Stimulated activated naive CD8-positive, alpha-beta T cell treated with anti-CD3 and anti-CD28 coated beads, Interleukin-15, Interleukin-2, amounts not matched to agents 100 U/mL and 50 U/mL, for 24 hours (primary cell): ENCODE results near the gene CDC42EP3.

Experiments used
- ATAC-seq: fragments of 150-1000 bp; cut with Tn5 transposase; one replicate; pipeline ENCODE4 v1.10.0; 2021
- DNase-seq: peaks from one replicate; pipeline ENCODE4 v3.0.0; 2021

CDC42EP3 gene

GRCh38 chr2:37636381-37637066, 34.9 kb downstream of the CDC42EP3 start:
- DNase-seq (no peak), ATAC-seq (no peak)

DNA sequence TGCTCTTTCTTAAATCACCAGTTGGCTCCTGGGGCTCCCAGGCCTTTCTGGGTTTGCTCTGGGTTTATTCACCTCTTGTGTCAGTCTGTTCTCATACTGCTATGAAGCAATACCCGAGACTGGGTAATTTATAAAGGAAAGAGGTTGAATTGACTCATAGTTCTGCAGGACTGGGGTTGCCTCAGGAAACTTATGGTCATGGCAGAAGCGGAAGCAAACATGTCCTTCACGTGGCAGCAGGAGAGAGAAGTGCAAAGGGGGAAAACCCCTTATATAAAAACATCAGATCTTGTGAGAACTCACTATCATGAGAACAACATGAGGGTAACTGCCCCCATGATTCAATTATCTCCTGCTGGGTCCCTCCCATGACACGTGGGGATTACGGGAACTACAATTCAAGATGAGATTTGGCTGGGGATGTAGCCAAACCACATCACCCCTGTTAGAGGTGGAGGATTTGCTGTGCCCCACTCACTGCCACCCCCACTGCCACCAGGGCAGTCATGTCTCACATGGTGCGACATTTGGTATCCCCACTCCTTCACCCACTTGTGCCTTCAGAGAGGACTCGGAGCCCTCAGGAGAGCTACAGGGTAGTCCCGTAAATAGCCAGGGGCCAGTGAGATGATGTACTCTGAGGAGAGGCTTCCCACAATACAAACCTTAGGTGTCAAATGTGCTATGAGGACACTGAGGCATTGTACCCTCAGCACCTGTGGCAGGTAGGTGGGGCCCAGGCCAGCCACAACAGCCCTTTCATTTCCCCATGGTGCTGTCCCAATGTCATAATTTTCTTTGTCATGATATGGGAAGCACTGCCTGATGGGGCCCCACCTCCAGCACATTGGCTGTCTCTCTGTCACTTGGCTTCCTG, 35.7 kb downstream of the CDC42EP3 start:
- ATAC-seq (peak; percentile 85), DNase-seq (peak; percentile 72)

GRCh38 chr2:37634914-37635503, 36.4 kb downstream of the CDC42EP3 start:
- DNase-seq (peak; percentile 37), ATAC-seq (peak; percentile 53)

DNA sequence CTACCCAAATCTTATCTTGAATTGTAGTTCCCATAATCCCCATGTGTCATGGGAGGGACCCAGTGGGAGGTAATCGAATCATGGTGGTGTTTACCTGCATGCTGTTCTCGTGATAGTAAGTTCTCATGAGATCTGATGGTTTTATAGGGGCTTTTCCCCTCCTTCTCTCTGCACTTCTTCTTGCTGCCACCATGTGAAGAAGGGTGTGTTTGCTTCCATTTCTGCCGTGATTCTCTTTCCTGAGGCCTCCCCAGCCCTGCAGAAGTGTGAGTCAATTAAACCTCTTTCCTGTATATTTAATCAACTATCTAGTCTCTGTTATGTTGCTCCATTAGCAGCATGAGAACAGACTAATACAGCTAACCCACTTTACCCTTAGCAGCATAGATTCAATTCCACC, 37.6 kb downstream of the CDC42EP3 start:
- DNase-seq = no peak

DNA sequence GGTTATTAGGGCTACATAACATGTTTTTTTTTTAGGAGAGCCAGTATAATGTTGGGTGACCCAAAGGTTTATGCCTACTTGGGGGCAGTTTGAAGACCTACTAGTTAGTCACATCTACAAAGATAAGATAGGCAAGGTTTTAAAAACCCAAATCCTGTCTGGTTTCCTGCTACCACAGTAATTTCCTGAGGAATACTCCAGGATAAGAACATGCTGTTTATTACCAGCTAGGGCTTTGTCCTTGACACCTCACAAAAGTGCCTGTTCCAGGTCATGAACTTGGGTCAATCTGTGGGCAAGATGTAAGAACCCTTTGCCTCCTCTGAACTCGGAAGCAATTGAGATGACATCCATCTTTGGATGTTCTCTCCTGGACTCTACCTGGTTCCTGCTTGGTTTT, 38.2 kb downstream of the CDC42EP3 start:
- ATAC-seq (no peak), DNase-seq (no peak)

More for the DNA sequence above, 37.6 kb downstream of the CDC42EP3 start:
- ATAC-seq = no peak

- DNase-seq (no peak), ATAC-seq (no peak)
These were observed 39.1 kb downstream of the CDC42EP3 start for GRCh38 chr2:37632310-37632709.

GRCh38 chr2:37631698-37632097, 39.7 kb downstream of the CDC42EP3 start:
- no peak for ATAC-seq
- DNase-seq = no peak

DNA sequence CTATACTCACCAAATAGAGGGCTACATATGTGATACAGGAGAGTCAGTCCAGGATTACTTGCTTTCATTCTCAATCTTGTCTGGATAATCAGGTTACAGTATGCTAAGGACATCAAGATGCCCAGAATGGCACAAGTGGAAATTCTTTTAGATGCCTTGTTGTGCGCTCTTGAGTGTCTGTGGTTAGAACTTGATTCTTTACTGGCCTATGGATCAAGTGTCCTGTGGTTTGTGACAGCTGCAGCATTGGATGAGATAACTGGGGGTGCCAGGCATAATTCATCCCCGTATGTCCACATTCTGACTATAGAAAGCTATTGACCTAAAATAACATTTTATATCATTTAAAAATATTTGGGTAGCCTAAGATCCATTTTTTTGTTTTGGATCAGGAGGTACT, 40.1 kb downstream of the CDC42EP3 start:
- no peak for ATAC-seq
- DNase-seq = no peak

DNA sequence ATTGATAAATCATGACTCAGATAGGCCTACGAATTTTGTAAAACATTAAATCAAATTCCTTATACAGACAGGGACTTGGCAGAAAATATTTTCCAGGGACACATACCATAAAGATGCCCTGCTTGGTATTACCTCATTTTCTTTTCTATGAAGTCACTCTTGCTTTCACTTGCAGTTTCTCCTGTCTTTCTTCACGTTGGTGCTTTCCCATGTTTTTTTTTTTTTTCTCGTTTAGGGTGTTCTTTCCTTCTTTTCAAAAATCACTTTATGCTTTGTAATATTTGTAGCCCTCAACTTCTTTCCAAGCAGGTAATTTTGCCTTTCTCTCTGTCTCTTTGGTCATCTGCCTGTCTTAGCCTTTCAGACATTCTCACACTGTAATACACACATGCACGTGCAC, 40.7 kb downstream of the CDC42EP3 start:
- ATAC-seq = no peak
- no peak for DNase-seq

GRCh38 chr2:37630301-37630700, 41.1 kb downstream of the CDC42EP3 start:
- ATAC-seq (no peak), DNase-seq (no peak)

GRCh38 chr2:37629529-37629928, 41.9 kb downstream of the CDC42EP3 start:
- DNase-seq = no peak
- ATAC-seq = no peak

DNA sequence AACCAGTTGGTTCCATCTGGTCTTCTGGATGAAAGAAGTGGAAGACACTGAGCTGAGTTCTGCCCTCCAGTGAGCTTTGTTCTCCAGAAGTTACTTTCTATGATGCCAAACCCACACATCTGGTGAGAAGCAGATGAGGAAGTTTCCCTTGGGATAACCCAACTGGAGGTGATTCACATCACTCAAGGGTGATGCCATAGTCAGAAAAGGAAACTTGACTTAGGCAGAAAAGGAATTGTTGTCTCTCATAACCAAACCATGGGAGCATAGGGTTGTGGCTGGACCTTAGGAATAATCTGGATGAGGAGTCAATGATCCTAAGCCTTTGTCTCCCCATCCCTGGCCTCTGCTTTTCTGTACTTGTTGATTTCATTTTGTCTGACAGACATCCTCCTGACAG, 43.7 kb downstream of the CDC42EP3 start:
- DNase-seq (no peak), ATAC-seq (no peak)

DNA sequence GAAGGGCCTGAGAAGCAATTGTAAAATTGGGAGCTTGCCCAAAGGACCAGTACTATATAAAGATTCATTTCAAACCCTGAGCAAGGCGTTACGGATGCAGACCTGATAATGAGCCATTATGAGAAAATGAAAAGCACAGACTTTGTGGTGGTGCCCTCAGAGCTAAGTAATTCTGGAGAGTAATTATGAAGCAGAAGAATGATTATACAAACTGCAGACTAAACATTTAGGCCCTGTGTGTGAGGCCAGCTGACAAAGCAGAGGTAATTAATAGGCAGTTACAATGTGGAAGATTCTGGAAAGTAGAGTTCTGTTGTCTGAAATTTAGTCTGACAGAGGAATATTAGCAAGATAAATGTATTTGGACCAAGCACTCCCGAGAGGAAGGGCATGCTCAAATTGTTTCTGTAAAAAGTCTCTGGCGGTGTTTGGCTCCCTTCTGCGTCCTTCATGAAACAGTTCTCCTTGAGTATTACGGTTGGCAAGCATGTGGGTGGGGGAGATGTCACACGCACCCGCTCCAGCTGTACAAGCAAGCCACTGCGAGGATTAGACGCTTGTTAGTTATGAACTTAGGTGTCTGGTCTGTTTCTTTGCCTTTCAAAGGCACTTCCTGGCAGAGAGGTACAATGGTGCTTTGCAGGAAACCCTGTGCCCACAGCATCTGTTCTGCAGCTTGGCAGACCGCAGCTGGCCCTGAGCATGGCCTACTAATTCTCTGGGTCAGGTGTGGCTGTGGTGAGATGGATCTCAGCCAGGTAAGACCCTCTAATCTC, 45.5 kb downstream of the CDC42EP3 start:
- DNase-seq (peak; percentile 54), ATAC-seq (peak; percentile 40)

- DNase-seq = no peak
These were observed 46.3 kb downstream of the CDC42EP3 start for GRCh38 chr2:37625156-37625555.

DNA sequence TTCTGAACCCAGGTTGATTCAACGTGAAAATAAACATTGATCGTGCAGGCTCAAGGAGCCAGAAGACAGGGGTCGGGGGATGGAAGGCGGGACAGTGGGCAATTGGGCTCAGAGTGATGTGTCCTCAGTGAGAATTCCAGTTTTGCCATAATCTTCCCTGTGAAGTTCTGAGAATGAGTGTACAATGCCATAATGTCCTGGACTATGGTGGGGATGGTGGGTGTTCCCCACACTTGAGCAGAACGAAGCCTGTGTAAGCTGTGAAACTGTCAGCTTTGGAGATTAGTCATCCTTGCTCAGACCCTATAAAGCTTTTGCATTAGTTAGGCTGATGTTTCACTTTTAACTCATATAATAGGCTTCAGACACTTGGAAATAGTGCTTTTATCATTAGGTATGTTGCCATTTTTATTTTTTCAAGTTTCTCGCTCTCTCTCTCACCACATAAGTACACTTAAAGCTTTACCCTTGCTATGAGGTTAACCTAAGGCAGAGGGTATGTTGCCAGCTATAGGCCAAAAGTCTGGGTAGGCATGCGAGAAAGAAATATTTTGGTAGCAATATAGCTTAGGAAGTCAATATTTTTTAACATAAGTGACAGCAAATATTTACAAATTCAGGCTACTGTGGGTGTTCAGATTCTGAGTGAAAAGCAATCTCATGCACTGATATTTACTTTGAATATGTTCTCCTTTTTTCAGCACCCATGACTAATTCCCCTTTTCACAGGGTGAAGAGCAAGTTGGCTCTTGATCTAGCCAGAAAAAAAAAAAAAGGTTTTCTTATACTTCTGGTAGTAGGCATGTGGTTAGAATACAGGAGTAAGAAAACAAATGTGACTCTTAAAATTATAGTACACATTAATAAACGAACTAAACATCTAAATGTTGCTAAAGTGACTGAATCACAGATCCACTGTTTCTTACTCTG, 47.2 kb downstream of the CDC42EP3 start:
- ATAC-seq (peak; percentile 92), DNase-seq (no peak)

More at GRCh38 chr2:37625156-37625555, 46.3 kb downstream of the CDC42EP3 start:
- ATAC-seq = no peak

DNA sequence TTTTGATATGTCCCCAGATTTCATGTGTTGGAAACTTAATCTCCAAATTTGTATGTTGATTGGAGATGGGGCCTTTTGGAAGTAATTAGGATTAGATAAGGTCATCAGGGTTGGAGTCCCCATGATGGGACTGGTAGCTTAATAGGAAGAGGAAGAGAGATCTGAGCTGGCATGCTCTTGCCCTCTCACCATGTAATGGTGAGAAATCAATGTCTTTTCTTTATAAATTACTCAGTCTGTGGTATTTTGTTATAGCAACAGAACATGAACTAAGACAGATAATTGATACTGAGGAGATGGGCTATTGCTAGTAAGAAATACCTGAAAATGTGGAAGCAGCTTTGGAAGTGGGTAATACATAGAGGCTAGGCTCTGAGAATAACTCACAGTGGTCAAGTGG, 48.0 kb downstream of the CDC42EP3 start:
- DNase-seq (no peak), ATAC-seq (no peak)

GRCh38 chr2:37622450-37623100, 48.9 kb downstream of the CDC42EP3 start:
- DNase-seq (no peak), ATAC-seq (no peak)

DNA sequence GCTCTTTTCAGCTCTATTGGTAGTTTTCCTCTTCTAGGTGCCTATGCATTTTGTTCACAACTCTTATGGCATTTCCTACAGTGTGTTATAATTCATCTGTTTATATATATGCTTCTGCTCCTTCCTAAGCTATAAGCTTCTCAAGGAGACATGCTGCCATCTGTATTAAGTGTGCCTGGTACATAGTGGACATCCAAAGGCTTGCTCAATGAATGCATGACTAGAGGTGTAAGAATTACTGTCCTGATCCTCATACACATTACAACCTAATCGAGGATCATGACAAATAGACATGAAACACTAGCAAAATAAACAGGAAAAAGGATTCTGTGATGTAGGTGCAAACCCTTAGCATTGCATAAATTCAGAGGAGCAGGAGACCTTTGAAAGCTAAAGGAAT, 50.2 kb downstream of the CDC42EP3 start:
- DNase-seq (no peak), ATAC-seq (no peak)

DNA sequence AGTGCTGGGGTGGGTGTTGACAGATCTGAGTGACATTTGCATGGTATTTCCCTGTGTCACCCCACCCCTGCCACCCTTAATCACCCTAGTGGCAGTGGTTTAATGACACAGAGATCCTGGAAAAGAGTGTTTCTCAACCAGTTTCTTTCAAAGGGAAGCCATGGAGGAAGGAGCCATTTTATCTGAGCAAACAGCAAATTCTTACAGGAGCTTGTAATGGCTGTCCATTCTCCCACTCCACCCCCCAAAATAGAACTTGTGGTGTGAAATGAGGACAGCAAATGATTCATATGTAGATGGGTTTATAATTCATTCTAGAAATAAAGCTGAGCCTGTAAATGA, 51.5 kb downstream of the CDC42EP3 start:
- ATAC-seq (no peak), DNase-seq (no peak)

DNA sequence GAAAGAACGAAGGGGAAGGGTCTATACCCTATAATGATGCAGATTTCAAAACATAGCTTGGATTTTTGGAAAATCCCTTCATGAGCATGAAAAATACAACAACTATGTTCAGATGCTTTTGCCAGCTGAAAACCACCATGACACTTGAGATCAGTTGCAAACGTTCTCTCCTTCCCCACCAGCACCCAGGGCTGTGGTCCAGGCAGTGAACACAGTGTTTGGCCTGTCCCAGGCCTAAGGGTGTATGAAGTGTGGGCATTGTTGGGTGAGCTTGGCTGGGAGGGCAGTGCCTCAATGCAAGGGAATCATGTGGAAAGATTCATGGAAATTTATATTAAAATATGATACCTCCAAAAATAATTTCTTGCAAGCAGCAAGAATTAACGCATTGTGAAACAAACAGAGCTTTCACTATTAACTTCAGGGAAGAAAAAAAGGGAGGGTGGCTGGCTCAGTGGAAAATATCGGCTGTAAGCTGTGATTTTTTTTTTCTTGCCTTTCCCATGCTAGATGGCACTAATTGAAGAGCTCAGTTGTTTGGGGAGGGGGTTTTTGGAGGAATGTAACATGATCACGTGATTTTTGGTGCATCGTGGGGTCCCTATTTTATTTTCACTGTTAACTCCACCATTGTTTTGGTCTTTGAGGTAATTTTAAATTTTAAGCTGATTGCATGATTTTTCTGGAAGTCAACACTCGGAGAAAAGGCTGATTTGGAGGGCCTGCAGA, 52.0 kb downstream of the CDC42EP3 start:
- DNase-seq (no peak), ATAC-seq (no peak)
